Neural progenitor cell (in vitro differentiated cells): Measurements from ENCODE around the gene REPS1. TPM values are rescaled to one million over a fixed set of nuclear protein-coding genes. Genes with fewer than 3 reads are reported as not detected.

Experiments
- DNase-seq: peaks from one replicate; pipeline ENCODE4 v3.0.0-alpha.2; 2016; ENCODE audit warnings: low spot score
- H2AFZ ChIP-seq: fragments of 200-600 bp; sonication (generic); replicated peaks from 2 replicates; pipeline ENCODE4 v1.6.1; 2016; ENCODE audit warnings: antibody characterized with exemption
- H3F3A ChIP-seq: fragments of 200-600 bp; sonication (generic); 2 replicates; pipeline ENCODE4 v1.6.1; 2016; ENCODE audit warnings: antibody characterized with exemption, low read depth
- H3K27ac ChIP-seq: fragments of 200-600 bp; sonication (generic); 2 replicates; pipeline ENCODE4 v1.5.1; 2016; ENCODE audit warnings: mild to moderate bottlenecking
- H3K27me3 ChIP-seq: fragments of 200-600 bp; sonication (generic); 2 replicates; pipeline ENCODE4 v1.6.1; 2016; ENCODE audit warnings: mild to moderate bottlenecking, moderate library complexity
- H3K36me3 ChIP-seq: fragments of 200-600 bp; sonication (generic); 2 replicates; pipeline ENCODE4 v1.5.1; 2016
- H3K4me1 ChIP-seq: fragments of 200-600 bp; sonication (generic); 2 replicates; pipeline ENCODE4 v1.6.1; 2016; ENCODE audit warnings: mixed run types
- H3K4me2 ChIP-seq: fragments of 200-600 bp; sonication (generic); 2 replicates; pipeline ENCODE4 v1.6.1; 2016
- H3K4me3 ChIP-seq: fragments of 200-600 bp; sonication (generic); 2 replicates; pipeline ENCODE4 v1.5.1; 2016
- H3K79me2 ChIP-seq: fragments of 200-600 bp; sonication (generic); 2 replicates; pipeline ENCODE4 v1.6.1; 2016; ENCODE audit warnings: low read depth
- H3K9ac ChIP-seq: fragments of 200-600 bp; sonication (generic); 2 replicates; pipeline ENCODE4 v1.6.1; 2016
- H3K9me3 ChIP-seq: fragments of 200-600 bp; sonication (generic); 2 replicates; pipeline ENCODE4 v1.5.1; 2016; ENCODE audit warnings: low read depth
- H4K20me1 ChIP-seq: fragments of 200-600 bp; sonication (generic); 2 replicates; pipeline ENCODE4 v1.6.1; 2016; ENCODE audit warnings: low read depth
- H3K27ac Mint-ChIP-seq: 3 replicates; pipeline ENCODE4 v1.8.0; 2021; ENCODE audit warnings: mixed read lengths
- H3K27me3 Mint-ChIP-seq: 2 replicates; pipeline ENCODE4 v1.8.0; 2022; ENCODE audit warnings: low read depth, mild to moderate bottlenecking, inconsistent platforms, moderate library complexity, mixed read lengths; ENCODE audit not compliant: insufficient read depth
- H3K36me3 Mint-ChIP-seq: 3 replicates; pipeline ENCODE4 v1.8.0; 2021; ENCODE audit warnings: mixed read lengths
- H3K4me1 Mint-ChIP-seq: 3 replicates; pipeline ENCODE4 v1.8.0; 2021; ENCODE audit warnings: mixed read lengths
- H3K4me3 Mint-ChIP-seq: 3 replicates; pipeline ENCODE4 v1.8.0; 2021; ENCODE audit warnings: mild to moderate bottlenecking, moderate library complexity, mixed read lengths
- H3K9me3 Mint-ChIP-seq: 3 replicates; pipeline ENCODE4 v1.8.0; 2020; ENCODE audit warnings: mixed read lengths
- CTCF ChIP-seq: fragments of 200-600 bp; sonication (generic); IDR thresholded peaks from 2 replicates; pipeline ENCODE4 v1.5.1; 2017; ENCODE audit warnings: antibody characterized with exemption, mild to moderate bottlenecking
- EZH2 ChIP-seq: fragments of 200-600 bp; sonication (generic); IDR thresholded peaks from 2 replicates; pipeline ENCODE4 v1.6.1; 2017; ENCODE audit warnings: antibody characterized with exemption, mild to moderate bottlenecking, moderate library complexity
- EZH2phosphoT487 ChIP-seq: fragments of 200-600 bp; sonication (generic); IDR thresholded peaks from 2 replicates; pipeline ENCODE4 v1.6.1; 2017; ENCODE audit warnings: antibody characterized with exemption
- total RNA-seq: library from RNA; depleted of rRNA; stranded (reverse); fragments of >200 nt; gene quantifications from 2 replicates; pipeline ENCODE4 v1.2.3, GENCODE V29; 2015; ENCODE audit warnings: low replicate concordance

The REPS1 gene
- total RNA-seq, 1 donor from 2014 or later = 97.5 TPM

GRCh38 chr6:138909975-138910374, 78.1 kb downstream of the REPS1 start:
- Histone ChIP-seq H3K27ac (no peak overlapping the region), H3K9ac (no peak overlapping the region), H3F3A (no peaks in the 10 kb centered on the region), H2AFZ (no peak overlapping the region), H3K9me3 (no peaks in the 10 kb centered on the region), H3K27me3 (no peaks in the 10 kb centered on the region), H3K4me1 (no peaks in the 10 kb centered on the region), H4K20me1 (no peaks in the 10 kb centered on the region), H3K4me3 (no peak overlapping the region), H3K4me2 (no peak overlapping the region), H3K36me3 (peaks cover 39% of the 10 kb centered on the region), H3K79me2 (no peaks in the 10 kb centered on the region)
- Mint-ChIP-seq H3K9me3 (no peaks in the 10 kb centered on the region), H3K4me1 (peaks cover 2% of the 10 kb centered on the region), H3K27ac (no peak overlapping the region), H3K4me3 (no peak overlapping the region), H3K36me3 (peaks cover 37% of the 10 kb centered on the region), H3K27me3 (no peaks in the 10 kb centered on the region)
- TF ChIP-seq EZH2phosphoT487 = no peak
- no peak for TF ChIP-seq CTCF
- no peak for TF ChIP-seq EZH2
- DNase-seq = no peak

GRCh38 chr6:138909511-138909910, 78.5 kb downstream of the REPS1 start:
- Histone ChIP-seq H3K36me3 (peaks cover 39% of the 10 kb centered on the region), H3K4me3 (no peak overlapping the region), H3K9me3 (no peaks in the 10 kb centered on the region), H4K20me1 (no peaks in the 10 kb centered on the region), H3K79me2 (no peaks in the 10 kb centered on the region), H3K9ac (no peak overlapping the region), H2AFZ (no peak overlapping the region), H3F3A (no peaks in the 10 kb centered on the region), H3K4me2 (no peak overlapping the region), H3K4me1 (no peaks in the 10 kb centered on the region), H3K27me3 (no peaks in the 10 kb centered on the region), H3K27ac (no peak overlapping the region)
- no peak overlapping the region for H3K4me3 Mint-ChIP-seq
- H3K36me3 Mint-ChIP-seq = peaks cover 38% of the 10 kb centered on the region
- no peak overlapping the region for H3K27ac Mint-ChIP-seq
- DNase-seq = no peak
- H3K9me3 Mint-ChIP-seq = no peaks in the 10 kb centered on the region
- no peaks in the 10 kb centered on the region for H3K27me3 Mint-ChIP-seq
- H3K4me1 Mint-ChIP-seq = peaks cover 2% of the 10 kb centered on the region
- TF ChIP-seq CTCF = no peak
- TF ChIP-seq EZH2phosphoT487 = no peak
- no peak for TF ChIP-seq EZH2

- no peaks in the 10 kb centered on the region for H3F3A ChIP-seq
- H3K9ac ChIP-seq = no peak overlapping the region
- no peaks in the 10 kb centered on the region for H3K79me2 ChIP-seq
- no peaks in the 10 kb centered on the region for H4K20me1 ChIP-seq
- no peaks in the 10 kb centered on the region for H3K27me3 ChIP-seq
- no peak overlapping the region for H3K4me2 ChIP-seq
- no peak overlapping the region for H3K27ac ChIP-seq
- no peak overlapping the region for H2AFZ ChIP-seq
- TF ChIP-seq EZH2 (no peak), EZH2phosphoT487 (no peak), CTCF (no peak)
- Mint-ChIP-seq H3K27ac (no peak overlapping the region), H3K36me3 (peaks cover 27% of the 10 kb centered on the region), H3K9me3 (no peaks in the 10 kb centered on the region), H3K4me3 (no peak overlapping the region), H3K4me1 (peaks cover 2% of the 10 kb centered on the region), H3K27me3 (no peaks in the 10 kb centered on the region)
- H3K4me1 ChIP-seq = no peaks in the 10 kb centered on the region
- peaks cover 50% of the 10 kb centered on the region for H3K36me3 ChIP-seq
- no peak for DNase-seq
- no peaks in the 10 kb centered on the region for H3K9me3 ChIP-seq
- no peak overlapping the region for H3K4me3 ChIP-seq
Measured at GRCh38 chr6:138907167-138907566, 80.9 kb downstream of the REPS1 start.

DNA sequence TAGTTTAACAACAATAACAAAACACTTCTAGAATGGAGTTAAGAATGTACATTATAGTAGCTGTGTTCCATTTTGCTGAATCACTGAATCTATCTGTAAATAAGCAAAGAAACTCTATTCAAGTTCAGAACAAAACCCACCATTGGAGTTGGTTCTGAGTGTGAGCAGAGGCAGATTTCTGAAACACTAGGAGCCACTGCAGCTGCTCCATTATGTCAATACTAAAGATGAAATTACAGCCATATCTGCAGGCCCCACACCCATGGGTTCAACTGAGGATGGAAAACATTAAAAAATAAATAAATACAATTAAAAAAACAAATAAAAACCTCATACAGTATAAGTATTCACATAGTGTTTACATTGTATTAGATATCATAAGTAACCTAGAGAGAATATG, 91.0 kb downstream of the REPS1 start:
- Mint-ChIP-seq H3K27ac (no peak overlapping the region), H3K9me3 (no peaks in the 10 kb centered on the region), H3K4me1 (no peaks in the 10 kb centered on the region), H3K27me3 (no peaks in the 10 kb centered on the region), H3K4me3 (no peak overlapping the region), H3K36me3 (peaks cover 20% of the 10 kb centered on the region)
- H3K27ac ChIP-seq = no peak overlapping the region
- TF ChIP-seq EZH2 (no peak), CTCF (no peak), EZH2phosphoT487 (no peak)
- H3K9me3 ChIP-seq = no peaks in the 10 kb centered on the region
- H2AFZ ChIP-seq = no peak overlapping the region
- H3K79me2 ChIP-seq = no peaks in the 10 kb centered on the region
- H3F3A ChIP-seq = no peaks in the 10 kb centered on the region
- no peak overlapping the region for H3K4me3 ChIP-seq
- no peaks in the 10 kb centered on the region for H3K4me1 ChIP-seq
- H3K9ac ChIP-seq = no peak overlapping the region
- no peak for DNase-seq
- no peak overlapping the region for H3K4me2 ChIP-seq
- no peaks in the 10 kb centered on the region for H4K20me1 ChIP-seq
- no peaks in the 10 kb centered on the region for H3K36me3 ChIP-seq
- no peaks in the 10 kb centered on the region for H3K27me3 ChIP-seq
